OCI-LY1 (cell line): ENCODE measurements around the gene APOBEC2.

Experiments
- CTCF ChIP-seq: fragments of 200-600 bp; sonication (generic), shearing (Covaris generic); IDR thresholded peaks from 2 replicates; pipeline ENCODE4 v1.5.1; 2017; ENCODE audit warnings: mild to moderate bottlenecking, antibody characterized with exemption, low read length, moderate library complexity, mixed read lengths
- EZH2 ChIP-seq: fragments of 200-600 bp; sonication (generic), shearing (Covaris generic); IDR thresholded peaks from 2 replicates; pipeline ENCODE4 v1.8.0; 2017; ENCODE audit warnings: borderline replicate concordance, mixed run types, mild to moderate bottlenecking, antibody characterized with exemption, low read length, moderate library complexity, mixed read lengths

GRCh38 chr6:41055149-41055548, 2.1 kb downstream of the APOBEC2 start:
- TF ChIP-seq CTCF = no peak
- TF ChIP-seq EZH2 = no peak
